Measurements from ENCODE around the gene ADAM8. TPM values are rescaled to one million over a fixed set of nuclear protein-coding genes. Genes with fewer than 3 reads are reported as not detected.

The ADAM8 gene
- total RNA-seq, 2 donors from 2014 or later: 3.7 to 5.7 TPM

GRCh38 chr10:133214468-133215410 is 61.9 kb downstream of the ADAM8 start:
- intact Hi-C loops (cut with DNase I): no loop called here
- Histone ChIP-seq H3K27ac (no peak overlapping the region), H3K9ac (ENCODE audit: low read depth in 2 of 2, low read length in 2 of 2) (no peak overlapping the region), H3K4me1 (no peaks in the 10 kb centered on the region), H3K4me3 (no peak overlapping the region), H3K9me3 (no peaks in the 10 kb centered on the region), H3K36me3 (no peaks in the 10 kb centered on the region), H3K27me3 (no peaks in the 10 kb centered on the region)
- no peak for DNase-seq
- no peak for TF ChIP-seq CTCF (IDR thresholded peaks at IDR 0.05)

- H3K9ac ChIP-seq (ENCODE audit: low read depth in 2 of 2, low read length in 2 of 2): no peak overlapping the region
- H3K4me1 ChIP-seq: no peaks in the 10 kb centered on the region
- no peaks in the 10 kb centered on the region for H3K27me3 ChIP-seq
- no peaks in the 10 kb centered on the region for H3K36me3 ChIP-seq
- DNase-seq: no peak
- TF ChIP-seq CTCF (IDR thresholded peaks at IDR 0.05): no peak
- H3K4me3 ChIP-seq: no peak overlapping the region
- no peaks in the 10 kb centered on the region for H3K9me3 ChIP-seq
- intact Hi-C loops (cut with DNase I): no loop called here
- H3K27ac ChIP-seq: no peak overlapping the region
These were observed 62.8 kb downstream of the ADAM8 start for GRCh38 chr10:133213641-133214467.

- intact Hi-C loops (cut with DNase I): no loop called here
- Histone ChIP-seq H3K27ac (no peak overlapping the region), H3K9ac (ENCODE audit: low read depth in 2 of 2, low read length in 2 of 2) (no peak overlapping the region), H3K4me1 (no peaks in the 10 kb centered on the region), H3K36me3 (no peaks in the 10 kb centered on the region), H3K27me3 (no peaks in the 10 kb centered on the region), H3K4me3 (no peak overlapping the region), H3K9me3 (no peaks in the 10 kb centered on the region)
- no peak for DNase-seq
- no peak for TF ChIP-seq CTCF (IDR thresholded peaks at IDR 0.05)
These were observed 63.7 kb downstream of the ADAM8 start for GRCh38 chr10:133212853-133213494.

Small RNAs within 50 kb of the gene (microRNA-seq; reads per million reads assigned to microRNA genes)
- not detected for gene MIR202

Other genes starting within 250 kb of the ADAM8 start
- not detected for gene ADGRA1, start 188.9 kb downstream of the ADAM8 start, total RNA-seq
- under 1 TPM; 0.29 to 0.32 TPM for gene KNDC1, start 116.6 kb downstream of the ADAM8 start, total RNA-seq
- not detected for gene UTF1, start 46.7 kb downstream of the ADAM8 start, total RNA-seq
- gene VENTX, start 39.0 kb downstream of the ADAM8 start, total RNA-seq: under 1 TPM; 0.15 to 0.24 TPM
- gene TUBGCP2, start 32.0 kb upstream of the ADAM8 start, total RNA-seq: 10 to 100 TPM; 64.7 to 67.5 TPM
- gene ZNF511, start 32.0 kb upstream of the ADAM8 start, total RNA-seq: 10 to 100 TPM; 53.9 to 78.2 TPM
- 1 to 10 TPM in 1 of 2 donors, not detected in 1; 1.6 TPM for gene CALY, start 60.0 kb upstream of the ADAM8 start, total RNA-seq
- 10 to 100 TPM; 15.0 to 99.3 TPM for gene PRAP1, start 70.5 kb upstream of the ADAM8 start, total RNA-seq
- gene FUOM, start 81.2 kb upstream of the ADAM8 start, total RNA-seq: 10 to 100 TPM; 16.9 to 23.3 TPM
- 100 to 1,000 TPM; 188 to 214 TPM for gene ECHS1, start 96.5 kb upstream of the ADAM8 start, total RNA-seq
- gene PAOX, start 102.4 kb upstream of the ADAM8 start, total RNA-seq: 1 to 10 TPM; 3.5 to 5.8 TPM
- gene MTG1, start 117.3 kb upstream of the ADAM8 start, total RNA-seq: 10 to 100 TPM; 31.2 to 59.5 TPM
- not detected for gene SPRN, start 147.8 kb upstream of the ADAM8 start, total RNA-seq
- 1 to 10 TPM; 1.3 to 1.6 TPM for gene SCART1, start 177.1 kb upstream of the ADAM8 start, total RNA-seq

All from colonic mucosa (tissue), 4 donors.